Stimulated activated naive CD8-positive, alpha-beta T cell treated with anti-CD3 and anti-CD28 coated beads, Interleukin-15, amount 100 ng/mL, for 72 hours (primary cell): ENCODE data around the gene NOTO.
"Not testable (repeated sequence)": the region's sequence is repeated elsewhere in the genome, so short reads cannot be mapped to it uniquely, and the experiment has no call there.

ENCODE experiments used
- ATAC-seq: fragments of 150-1000 bp; cut with Tn5 transposase; 2 replicates; pipeline ENCODE4 v1.10.0; 2021; ENCODE audit warnings: mild to moderate bottlenecking, moderate library complexity
- DNase-seq, 2 donors: peaks; one replicate each; pipeline ENCODE4 v3.0.0; 2021 to 2022
- H3K27ac Mint-ChIP-seq, 2 donors: one replicate each; pipeline ENCODE4 v1.8.0; 2022; ENCODE audit warnings: mild to moderate bottlenecking in 2 of 2, mixed read lengths in 2 of 2, moderate library complexity in 2 of 2
- H3K27me3 Mint-ChIP-seq: one replicate; pipeline ENCODE4 v1.8.0; 2022; ENCODE audit warnings: mixed read lengths
- H3K4me1 Mint-ChIP-seq: one replicate; pipeline ENCODE4 v1.8.0; 2022; ENCODE audit warnings: mild to moderate bottlenecking, mixed read lengths
- H3K4me3 Mint-ChIP-seq, 2 donors: one replicate each; pipeline ENCODE4 v1.8.0; 2022; ENCODE audit warnings: mild to moderate bottlenecking in 2 of 2, mixed read lengths in 2 of 2, moderate library complexity in 1 of 2
- H3K9me3 Mint-ChIP-seq, 2 donors: one replicate each; pipeline ENCODE4 v1.8.0; 2022; ENCODE audit warnings: mixed read lengths in 2 of 2

NOTO gene

GRCh38 chr2:73202156-73203054 is at the start of gene NOTO:
Gene NOTO, plus strand, starts transcription at chr2:73202574. Its CDS starts 93 bp downstream, at chr2:73202667.
- DNase-seq (peak in 1 of 2 donors; percentile 12), ATAC-seq (peak; percentile 62)

GRCh38 chr2:73156539-73157124 is 45.7 kb upstream of the NOTO start:
- no peak overlapping the region for H3K27ac Mint-ChIP-seq
- H3K4me1 Mint-ChIP-seq, result peaks cover 5% of the 10 kb centered on the region
- peaks cover 75% of the 10 kb centered on the region for H3K27me3 Mint-ChIP-seq
- H3K9me3 Mint-ChIP-seq, result no peaks in the 10 kb centered on the region
- H3K4me3 Mint-ChIP-seq, result no peak overlapping the region
- ATAC-seq, result peak; percentile 74
- peak; percentile 42 to 45 for DNase-seq

More at GRCh38 chr2:73202156-73203054, at the start of gene NOTO:
- H3K9me3 Mint-ChIP-seq, result no peaks in the 10 kb centered on the region
- peaks cover 65% of the 10 kb centered on the region for H3K27me3 Mint-ChIP-seq
- no peak within 1 kb of the TSS for H3K27ac Mint-ChIP-seq
- H3K4me3 Mint-ChIP-seq, result peak within 1 kb of the TSS; percentile 66 to 78
- H3K4me1 Mint-ChIP-seq, result peaks cover 12% of the 10 kb centered on the region

GRCh38 chr2:73162856-73163391 is 39.5 kb upstream of the NOTO start:
- DNase-seq, result no peak
- Mint-ChIP-seq H3K27me3 (peaks cover 31% of the 10 kb centered on the region), H3K9me3 (no peaks in the 10 kb centered on the region), H3K4me3 (no peak overlapping the region), H3K27ac (no peak overlapping the region), H3K4me1 (no peaks in the 10 kb centered on the region)
- peak; percentile 39 for ATAC-seq

- DNase-seq, result peak; percentile 54 to 68
- ATAC-seq, result peak; percentile 83
- Mint-ChIP-seq H3K27ac (no peak overlapping the region), H3K4me1 (no peaks in the 10 kb centered on the region), H3K4me3 (no peak overlapping the region), H3K27me3 (peaks cover 23% of the 10 kb centered on the region), H3K9me3 (no peaks in the 10 kb centered on the region)
Observed at GRCh38 chr2:73163483-73164367, 38.6 kb upstream of the NOTO start.

- H3K4me3 Mint-ChIP-seq, DNase-seq, H3K27me3 Mint-ChIP-seq, H3K4me1 Mint-ChIP-seq, H3K27ac Mint-ChIP-seq, ATAC-seq, H3K9me3 Mint-ChIP-seq: not testable (repeated sequence)
Observed at GRCh38 chr2:73165978-73166377, 36.4 kb upstream of the NOTO start.

GRCh38 chr2:73166813-73167212 is 35.6 kb upstream of the NOTO start:
- not testable (repeated sequence) for H3K4me3 Mint-ChIP-seq, H3K4me1 Mint-ChIP-seq, H3K9me3 Mint-ChIP-seq, H3K27ac Mint-ChIP-seq, H3K27me3 Mint-ChIP-seq, DNase-seq, ATAC-seq

- not testable (repeated sequence) for H3K27me3 Mint-ChIP-seq, ATAC-seq
Observed at GRCh38 chr2:73168348-73168747, 34.0 kb upstream of the NOTO start.

GRCh38 chr2:73170341-73170740 is 32.0 kb upstream of the NOTO start:
- H3K9me3 Mint-ChIP-seq, DNase-seq, ATAC-seq, H3K27ac Mint-ChIP-seq, H3K4me3 Mint-ChIP-seq: not testable (repeated sequence)
- peaks cover 26% of the 10 kb centered on the region for H3K27me3 Mint-ChIP-seq
- peaks cover 27% of the 10 kb centered on the region for H3K4me1 Mint-ChIP-seq

More at GRCh38 chr2:73168348-73168747, 34.0 kb upstream of the NOTO start:
- not testable (repeated sequence) for H3K4me3 Mint-ChIP-seq, H3K27ac Mint-ChIP-seq, DNase-seq, H3K9me3 Mint-ChIP-seq
- peaks cover 13% of the 10 kb centered on the region for H3K4me1 Mint-ChIP-seq

- no peaks in the 10 kb centered on the region for H3K9me3 Mint-ChIP-seq
- H3K27me3 Mint-ChIP-seq, result peaks cover 48% of the 10 kb centered on the region
- ATAC-seq (peak; percentile 50), DNase-seq (peak; percentile 55 to 69)
- no peak overlapping the region for H3K27ac Mint-ChIP-seq
- H3K4me1 Mint-ChIP-seq, result peaks cover 47% of the 10 kb centered on the region
- no peak overlapping the region for H3K4me3 Mint-ChIP-seq
Observed at GRCh38 chr2:73172963-73173362, 29.4 kb upstream of the NOTO start.

GRCh38 chr2:73173781-73174180 is 28.6 kb upstream of the NOTO start:
- Mint-ChIP-seq H3K27me3 (peaks cover 56% of the 10 kb centered on the region), H3K4me3 (no peak overlapping the region), H3K9me3 (no peaks in the 10 kb centered on the region), H3K4me1 (peaks cover 47% of the 10 kb centered on the region), H3K27ac (no peak overlapping the region)
- no peak for DNase-seq
- no peak for ATAC-seq

GRCh38 chr2:73174244-73174643 is 28.1 kb upstream of the NOTO start:
- no peak overlapping the region for H3K4me3 Mint-ChIP-seq
- peaks cover 58% of the 10 kb centered on the region for H3K27me3 Mint-ChIP-seq
- peaks cover 47% of the 10 kb centered on the region for H3K4me1 Mint-ChIP-seq
- no peak overlapping the region for H3K27ac Mint-ChIP-seq
- ATAC-seq (no peak), DNase-seq (no peak)
- no peaks in the 10 kb centered on the region for H3K9me3 Mint-ChIP-seq

GRCh38 chr2:73174941-73175662 is 27.3 kb upstream of the NOTO start:
- no peak for DNase-seq
- no peaks in the 10 kb centered on the region for H3K9me3 Mint-ChIP-seq

GRCh38 chr2:73175663-73176204 is 26.6 kb upstream of the NOTO start:
- Mint-ChIP-seq H3K27ac (peak overlapping the region in 1 of 2 donors; percentile 35), H3K4me3 (peak overlapping the region; percentile 90 to 92), H3K4me1 (peaks cover 47% of the 10 kb centered on the region), H3K27me3 (peaks cover 73% of the 10 kb centered on the region), H3K9me3 (no peaks in the 10 kb centered on the region)
- peak; percentile 61 for ATAC-seq
- DNase-seq, result peak; percentile 79 to 81

More at GRCh38 chr2:73174941-73175662, 27.3 kb upstream of the NOTO start:
- H3K4me1 Mint-ChIP-seq, result peaks cover 47% of the 10 kb centered on the region
- peaks cover 66% of the 10 kb centered on the region for H3K27me3 Mint-ChIP-seq
- no peak for ATAC-seq
- peak overlapping the region in 1 of 2 donors; percentile 35 for H3K27ac Mint-ChIP-seq
- peak overlapping the region; percentile 60 to 70 for H3K4me3 Mint-ChIP-seq

- Mint-ChIP-seq H3K27ac (no peak overlapping the region), H3K4me3 (peak overlapping the region; percentile 90 to 92), H3K27me3 (peaks cover 79% of the 10 kb centered on the region), H3K9me3 (no peaks in the 10 kb centered on the region), H3K4me1 (peaks cover 47% of the 10 kb centered on the region)
- ATAC-seq (peak; percentile 34), DNase-seq (peak in 1 of 2 donors; percentile 21)
Observed at GRCh38 chr2:73176205-73176880, 26.0 kb upstream of the NOTO start.
